Measurements from ENCODE around the gene CCR2.

CCR2 gene

DNA sequence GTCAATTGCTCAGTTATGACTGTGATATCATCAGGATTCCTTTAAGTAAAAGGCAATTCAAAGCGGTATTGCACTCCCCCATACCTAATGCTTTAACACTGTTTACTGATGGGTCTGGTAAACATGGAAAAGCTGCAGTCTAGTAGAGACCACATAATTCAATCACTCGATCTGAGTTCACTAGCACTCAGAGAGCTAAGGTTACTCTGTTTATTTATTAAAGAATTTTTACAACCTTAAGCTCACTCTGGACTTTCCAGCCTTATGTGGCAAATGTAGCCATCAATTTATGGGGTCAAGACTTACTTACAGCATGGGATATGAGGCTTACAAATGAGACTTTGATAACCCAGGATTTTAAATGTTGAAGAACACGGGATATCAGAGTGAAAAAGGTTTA is 18.4 kb upstream of the CCR2 start:
- H3K4me3 ChIP-seq (ENCODE audit: low read depth, low read length): no peak overlapping the region

DNA sequence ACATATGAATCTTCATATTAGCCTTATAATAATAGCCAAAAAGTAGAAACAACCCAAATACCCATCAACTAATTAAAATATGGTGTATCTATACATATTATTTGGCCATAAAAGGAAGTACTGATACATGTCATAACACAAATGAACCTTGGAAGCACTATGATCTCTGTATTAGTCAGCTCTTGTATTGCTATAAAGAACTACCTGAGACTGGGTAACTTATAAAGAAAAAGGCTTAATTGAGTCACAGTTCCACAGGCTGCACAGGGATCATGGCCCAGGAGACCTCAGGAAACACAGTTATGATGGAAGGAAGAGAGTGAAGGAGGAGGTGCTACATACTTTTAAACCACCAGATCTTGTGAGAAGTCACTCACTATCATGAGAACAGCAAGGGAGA is 16.0 kb upstream of the CCR2 start:
- Histone ChIP-seq H3K27me3 (ENCODE audit: insufficient read depth, low read depth, severe bottlenecking) (peaks cover 48% of the 10 kb centered on the region), H3K27ac (no peak overlapping the region), H3K4me3 (ENCODE audit: low read depth, low read length) (no peak overlapping the region), H3K9me3 (ENCODE audit: severe bottlenecking) (peaks cover 7% of the 10 kb centered on the region), H3K36me3 (no peaks in the 10 kb centered on the region)
- no peak for DNase-seq
- TF ChIP-seq, protein P1, sequence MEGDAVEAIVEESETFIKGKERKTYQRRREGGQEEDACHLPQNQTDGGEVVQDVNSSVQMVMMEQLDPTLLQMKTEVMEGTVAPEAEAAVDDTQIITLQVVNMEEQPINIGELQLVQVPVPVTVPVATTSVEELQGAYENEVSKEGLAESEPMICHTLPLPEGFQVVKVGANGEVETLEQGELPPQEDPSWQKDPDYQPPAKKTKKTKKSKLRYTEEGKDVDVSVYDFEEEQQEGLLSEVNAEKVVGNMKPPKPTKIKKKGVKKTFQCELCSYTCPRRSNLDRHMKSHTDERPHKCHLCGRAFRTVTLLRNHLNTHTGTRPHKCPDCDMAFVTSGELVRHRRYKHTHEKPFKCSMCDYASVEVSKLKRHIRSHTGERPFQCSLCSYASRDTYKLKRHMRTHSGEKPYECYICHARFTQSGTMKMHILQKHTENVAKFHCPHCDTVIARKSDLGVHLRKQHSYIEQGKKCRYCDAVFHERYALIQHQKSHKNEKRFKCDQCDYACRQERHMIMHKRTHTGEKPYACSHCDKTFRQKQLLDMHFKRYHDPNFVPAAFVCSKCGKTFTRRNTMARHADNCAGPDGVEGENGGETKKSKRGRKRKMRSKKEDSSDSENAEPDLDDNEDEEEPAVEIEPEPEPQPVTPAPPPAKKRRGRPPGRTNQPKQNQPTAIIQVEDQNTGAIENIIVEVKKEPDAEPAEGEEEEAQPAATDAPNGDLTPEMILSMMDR (IDR thresholded peaks at IDR 0.05; ENCODE audit: low read depth, low read length): no peak

More for the DNA sequence above, 18.4 kb upstream of the CCR2 start:
- no peak overlapping the region for H3K27ac ChIP-seq
- H3K27me3 ChIP-seq (ENCODE audit: insufficient read depth, low read depth, severe bottlenecking): peaks cover 62% of the 10 kb centered on the region
- DNase-seq: no peak
- peaks cover 7% of the 10 kb centered on the region for H3K9me3 ChIP-seq (ENCODE audit: severe bottlenecking)
- TF ChIP-seq, protein P1 (IDR thresholded peaks at IDR 0.05; ENCODE audit: low read depth, low read length): no peak
- no peaks in the 10 kb centered on the region for H3K36me3 ChIP-seq

DNA sequence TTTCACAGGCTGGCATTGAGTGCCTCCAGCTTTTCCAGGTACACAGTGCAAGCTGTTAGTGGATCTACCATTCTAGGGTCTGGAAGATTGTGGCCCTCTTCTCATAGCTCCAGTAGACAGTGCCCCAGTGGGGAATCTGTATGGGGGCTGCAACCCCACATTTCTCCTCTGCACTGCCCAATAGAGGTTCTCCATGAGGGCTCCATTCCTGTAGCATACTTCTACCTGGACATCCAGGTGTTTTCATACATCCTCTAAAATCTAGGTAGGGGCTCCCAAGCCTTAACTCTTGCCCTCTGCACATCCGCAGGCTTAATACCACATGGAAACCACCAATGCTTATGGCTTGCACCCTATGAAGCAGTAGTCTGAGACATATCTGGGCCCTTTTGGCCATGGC is 15.1 kb upstream of the CCR2 start:
- Histone ChIP-seq H3K27me3 (ENCODE audit: insufficient read depth, low read depth, severe bottlenecking) (peaks cover 44% of the 10 kb centered on the region), H3K9me3 (ENCODE audit: severe bottlenecking) (peaks cover 7% of the 10 kb centered on the region), H3K36me3 (no peaks in the 10 kb centered on the region), H3K27ac (no peak overlapping the region), H3K4me3 (ENCODE audit: low read depth, low read length) (no peak overlapping the region)
- no peak for DNase-seq
- TF ChIP-seq, protein P1 (IDR thresholded peaks at IDR 0.05; ENCODE audit: low read depth, low read length): no peak

DNA sequence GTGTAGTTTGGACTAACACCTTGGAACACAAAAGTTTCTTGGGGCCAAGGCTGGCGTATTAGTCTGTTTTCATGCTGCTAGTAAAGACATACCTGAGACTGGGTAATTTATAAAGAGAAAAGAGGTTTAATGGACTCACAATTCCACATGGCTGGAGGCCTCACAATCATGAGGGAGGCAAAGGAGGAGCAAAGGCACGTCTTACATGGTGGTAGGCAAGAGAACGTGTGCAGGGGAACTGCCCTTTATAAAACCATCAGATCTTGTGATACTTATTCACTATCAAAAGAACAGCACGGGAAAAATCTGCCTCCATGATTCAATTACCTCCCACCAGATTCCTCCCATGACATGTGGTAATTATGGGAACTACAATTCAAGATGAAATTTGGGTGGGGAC is 9.4 kb upstream of the CCR2 start:
- H3K27me3 ChIP-seq (ENCODE audit: insufficient read depth, low read depth, severe bottlenecking): peaks cover 39% of the 10 kb centered on the region
- H3K9me3 ChIP-seq (ENCODE audit: severe bottlenecking): peaks cover 4% of the 10 kb centered on the region
- TF ChIP-seq, protein P1 (IDR thresholded peaks at IDR 0.05; ENCODE audit: low read depth, low read length): no peak
- DNase-seq: no peak
- H3K27ac ChIP-seq: no peak overlapping the region
- no peaks in the 10 kb centered on the region for H3K36me3 ChIP-seq
- no peak overlapping the region for H3K4me3 ChIP-seq (ENCODE audit: low read depth, low read length)

DNA sequence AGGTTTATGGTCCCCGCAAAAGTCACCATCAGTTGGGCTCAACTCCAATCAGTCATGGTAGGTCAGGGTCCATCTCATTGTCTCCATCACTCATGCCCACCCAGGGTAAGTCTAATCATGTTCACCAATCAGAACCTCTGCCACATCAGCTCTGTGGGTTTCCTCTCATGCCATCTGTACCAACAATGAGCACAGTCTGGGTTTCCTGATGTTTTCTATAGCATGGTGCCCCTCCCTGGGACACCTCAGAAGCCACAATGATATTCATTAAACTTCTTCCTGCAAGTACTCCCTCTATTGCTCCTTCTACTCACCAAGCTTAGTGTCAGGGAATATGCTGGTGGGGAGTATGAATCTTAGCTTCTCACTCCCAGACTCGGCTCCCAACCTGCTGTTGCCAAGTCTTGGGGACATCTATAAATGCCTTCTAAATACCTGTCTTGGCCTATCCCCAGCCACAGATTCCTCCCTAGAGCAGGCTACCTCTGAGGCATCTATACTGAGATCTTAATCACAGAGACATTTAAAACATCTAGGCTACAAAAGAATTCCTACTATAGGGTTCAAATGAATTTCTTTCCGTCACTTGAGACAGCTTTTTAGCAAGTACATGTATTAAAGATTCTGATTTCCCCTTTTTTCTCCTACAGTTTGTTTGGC is 5.0 kb upstream of the CCR2 start:
- H3K36me3 ChIP-seq: no peaks in the 10 kb centered on the region
- H3K4me3 ChIP-seq (ENCODE audit: low read depth, low read length): no peak overlapping the region
- H3K27me3 ChIP-seq (ENCODE audit: insufficient read depth, low read depth, severe bottlenecking): peaks cover 62% of the 10 kb centered on the region
- DNase-seq: no peak
- peaks cover 4% of the 10 kb centered on the region for H3K9me3 ChIP-seq (ENCODE audit: severe bottlenecking)
- H3K27ac ChIP-seq: no peak overlapping the region
- TF ChIP-seq, protein P1 (IDR thresholded peaks at IDR 0.05; ENCODE audit: low read depth, low read length): no peak

All from WERI-Rb-1 (cell line).